IMR-90 (cell line): Measurements from ENCODE around the gene DNAH17. TPM values are rescaled to one million over a fixed set of nuclear protein-coding genes. Genes with fewer than 3 reads are reported as not detected.

ENCODE experiments used
- ATAC-seq: fragments of 200-7000 bp; cut with Tn5 transposase; 2 replicates; pipeline ENCODE4 v1.9.1; 2020; ENCODE audit warnings: low read depth, mild to moderate bottlenecking, moderate library complexity
- BruUV-seq: library from RNA; stranded (reverse); fragments of 400-500 nt; replicated peaks from 2 replicates; lab custom pipeline; 2021; lab: Mats Ljungman, UMichigan
- CTCF ChIA-PET: fragments of 300-600 bp; formaldehyde crosslinking; extraction: SDS; loops from one replicate; lab custom pipeline; 2021; ENCODE audit warnings: antibody characterized with exemption; lab: Yijun Ruan, JAX
- POLR2A ChIA-PET: fragments of 300-600 bp; sonication (Branson Sonifier 250); formaldehyde crosslinking; loops from one replicate; lab custom pipeline; 2022; ENCODE audit warnings: antibody characterized with exemption; ENCODE audit not compliant: unreplicated experiment; lab: Charles Lee
- DNase-seq: peaks from one replicate; pipeline ENCODE4 v3.0.0; 2013
- H2AFZ ChIP-seq: replicated peaks from 2 replicates; pipeline ENCODE3; 2013; ENCODE audit warnings: low read length, mild to moderate bottlenecking; ENCODE audit not compliant: poor library complexity
- H2AK5ac ChIP-seq: 2 replicates; pipeline ENCODE4 v1.6.1; 2013; ENCODE audit warnings: low read depth, low read length, inconsistent platforms
- H2AK9ac ChIP-seq: replicated peaks from 2 replicates; pipeline ENCODE3; 2013; ENCODE audit warnings: mild to moderate bottlenecking, low read depth, low read length, moderate library complexity; ENCODE audit not compliant: poor library complexity
- H2BK120ac ChIP-seq: 2 replicates; pipeline ENCODE4 v1.6.1; 2013; ENCODE audit warnings: low read depth, low read length, inconsistent platforms
- H2BK15ac ChIP-seq: 3 replicates; pipeline ENCODE4 v1.6.1; 2013; ENCODE audit warnings: low read depth, low read length, inconsistent platforms
- H2BK20ac ChIP-seq: 2 replicates; pipeline ENCODE4 v1.6.1; 2013; ENCODE audit warnings: low read depth, mild to moderate bottlenecking, inconsistent platforms, low read length, moderate library complexity
- H2BK5ac ChIP-seq: 2 replicates; pipeline ENCODE4 v1.6.1; 2013; ENCODE audit warnings: mild to moderate bottlenecking, low read depth, low read length, inconsistent platforms; ENCODE audit not compliant: poor library complexity, severe bottlenecking
- H3K14ac ChIP-seq: replicated peaks from 2 replicates; pipeline ENCODE4 v1.6.1; 2013; ENCODE audit warnings: low read depth, low read length, inconsistent platforms
- H3K18ac ChIP-seq: 2 replicates; pipeline ENCODE4 v1.6.1; 2013; ENCODE audit warnings: low read depth, low read length, control low read depth
- H3K23ac ChIP-seq: 2 replicates; pipeline ENCODE4 v1.6.1; 2013; ENCODE audit warnings: low read depth, low read length, inconsistent platforms
- H3K27ac ChIP-seq: 2 replicates; pipeline ENCODE4 v1.5.1; 2013; ENCODE audit warnings: mild to moderate bottlenecking, control low read depth, low read length; ENCODE audit not compliant: insufficient read depth
- H3K27me3 ChIP-seq: 2 replicates; pipeline ENCODE4 v1.6.1; 2013; ENCODE audit warnings: low read length; ENCODE audit not compliant: control insufficient read depth, insufficient read depth
- H3K36me3 ChIP-seq: 2 replicates; pipeline ENCODE4 v1.6.1; 2013; ENCODE audit warnings: low read length, mixed read lengths; ENCODE audit not compliant: control insufficient read depth, insufficient read depth
- H3K4ac ChIP-seq: 2 replicates; pipeline ENCODE4 v1.6.1; 2013; ENCODE audit warnings: low read depth, low read length, inconsistent platforms
- H3K4me1 ChIP-seq: 2 replicates; pipeline ENCODE4 v1.6.1; 2013; ENCODE audit warnings: low read length, mixed read lengths; ENCODE audit not compliant: control insufficient read depth, insufficient read depth
- H3K4me2 ChIP-seq: 2 replicates; pipeline ENCODE4 v1.6.1; 2013; ENCODE audit warnings: low read depth, mild to moderate bottlenecking, control low read depth, low read length, moderate library complexity
- H3K4me3 ChIP-seq: 2 replicates; pipeline ENCODE4 v1.5.1; 2013; ENCODE audit warnings: low read depth, mild to moderate bottlenecking, control low read depth, low read length, moderate library complexity; ENCODE audit not compliant: insufficient read depth
- H3K56ac ChIP-seq: 2 replicates; pipeline ENCODE4 v1.6.1; 2013; ENCODE audit warnings: low read length, inconsistent platforms; ENCODE audit not compliant: insufficient read depth; ENCODE audit errors: extremely low read depth
- H3K79me1 ChIP-seq, 2 experiments: 2 replicates each; pipeline ENCODE4 v1.6.1; 2013; ENCODE audit warnings: low read length in 2 of 2, inconsistent platforms in 1 of 2, low read depth in 1 of 2
- H3K9ac ChIP-seq: 2 replicates; pipeline ENCODE4 v1.6.1; 2013; ENCODE audit warnings: low read depth, low read length, control low read depth
- H3K9me1 ChIP-seq: 2 replicates; pipeline ENCODE4 v1.6.1; 2013; ENCODE audit warnings: low read length, inconsistent platforms; ENCODE audit not compliant: insufficient read depth
- H3K9me3 ChIP-seq: 2 replicates; pipeline ENCODE4 v1.6.1; 2013; ENCODE audit warnings: low read length; ENCODE audit not compliant: control insufficient read depth, insufficient read depth
- H4K20me1 ChIP-seq: 2 replicates; pipeline ENCODE4 v1.6.1; 2013; ENCODE audit warnings: low read length, inconsistent platforms; ENCODE audit not compliant: insufficient read depth
- H4K5ac ChIP-seq: 2 replicates; pipeline ENCODE4 v1.6.1; 2013; ENCODE audit warnings: mild to moderate bottlenecking, low read depth, low read length, control low read depth
- H4K8ac ChIP-seq, 2 experiments: 2 replicates each; pipeline ENCODE4 v1.6.1; 2013; ENCODE audit warnings: low read depth in 2 of 2, low read length in 2 of 2, control low read depth in 1 of 2, inconsistent platforms in 1 of 2
- H4K91ac ChIP-seq: 2 replicates; pipeline ENCODE4 v1.6.1; 2013; ENCODE audit warnings: low read depth, low read length, inconsistent platforms; ENCODE audit not compliant: insufficient read depth
- BHLHE40 ChIP-seq: fragments of 150-350 bp; IDR thresholded peaks from 2 replicates; pipeline ENCODE4 v1.6.1; 2016; ENCODE audit warnings: mild to moderate bottlenecking, low read depth, low read length
- CEBPB ChIP-seq: IDR thresholded peaks from 2 replicates; pipeline ENCODE4 v1.6.1; 2012; ENCODE audit warnings: low read depth, low read length, improper control_type of control experiment
- CHD1 ChIP-seq: IDR thresholded peaks from 2 replicates; pipeline ENCODE4 v1.6.1; 2012; ENCODE audit warnings: low read depth, low read length, improper control_type of control experiment
- FOS ChIP-seq: fragments of 150-350 bp; IDR thresholded peaks from 2 replicates; pipeline ENCODE4 v1.6.1; 2016; ENCODE audit warnings: low read depth, low read length
- MAFK ChIP-seq: IDR thresholded peaks from 2 replicates; pipeline ENCODE4 v1.6.1; 2012; ENCODE audit warnings: low read depth, low read length, improper control_type of control experiment
- MXI1 ChIP-seq: IDR thresholded peaks from 2 replicates; pipeline ENCODE4 v1.6.1; 2012; ENCODE audit warnings: low read depth, mild to moderate bottlenecking, low read length, moderate library complexity, borderline replicate concordance
- NFE2L2 ChIP-seq: fragments of 150-350 bp; IDR thresholded peaks from 2 replicates; pipeline ENCODE4 v1.6.1; 2016; ENCODE audit warnings: low read depth, mild to moderate bottlenecking, low read length
- POLR2A ChIP-seq: IDR thresholded peaks from 2 replicates; pipeline ENCODE4 v1.6.1; 2012; ENCODE audit warnings: mild to moderate bottlenecking, low read depth, low read length
- RAD21 ChIP-seq: IDR thresholded peaks from 2 replicates; pipeline ENCODE4 v1.6.1; 2012; ENCODE audit warnings: low read length, improper control_type of control experiment
- RCOR1 ChIP-seq: IDR thresholded peaks from 2 replicates; pipeline ENCODE4 v1.6.1; 2012; ENCODE audit warnings: mild to moderate bottlenecking, low read length, improper control_type of control experiment; ENCODE audit not compliant: insufficient replicate concordance
- RFX5 ChIP-seq: IDR thresholded peaks from 2 replicates; pipeline ENCODE4 v1.8.0; 2012; ENCODE audit warnings: low read depth, mild to moderate bottlenecking, low read length, moderate library complexity
- SMC3 ChIP-seq: fragments of 150-350 bp; IDR thresholded peaks from 2 replicates; pipeline ENCODE4 v1.6.1; 2016; ENCODE audit warnings: low read depth, mild to moderate bottlenecking, antibody characterized with exemption, low read length, moderate library complexity
- WGBS, 2 experiments: methylation state at CpG; one replicate each; pipeline versions ENCODE4 v1.1.5 to v1.1.7; 2013; ENCODE audit warnings: missing lambda C conversion rate in 2 of 2; ENCODE audit not compliant: insufficient read length in 1 of 2; ENCODE audit errors: extremely low coverage in 2 of 2; 5-methylcytosine and 5-hydroxymethylcytosine counted together
- dilution Hi-C: fragments of 300-500 bp; cut with HindIII; formaldehyde crosslinking; loops from one replicate; pipeline ENCODE4 v1.14.3; 2018; ENCODE audit warnings: low sequenced_read_pairs; ENCODE audit not compliant: unreplicated experiment
- in situ Hi-C: fragments of 300-500 bp; cut with MboI; formaldehyde crosslinking; loops from 3 replicates; pipeline ENCODE4 v1.14.3; 2019; ENCODE audit warnings: low sequenced_read_pairs, inconsistent platforms, mixed read lengths
- intact Hi-C: fragments of 100-400 bp; cut with micrococcal nuclease; formaldehyde crosslinking; loops from 2 replicates; pipeline ENCODE4 v1.10.0; 2022
- polyA plus RNA-seq, 3 experiments: library from polyadenylated mRNA; depleted of rRNA; stranded (reverse); fragments of >200 nt; gene quantifications; 2 replicates each; pipeline ENCODE4 v1.2.3, GENCODE V29; 2012; ENCODE audit warnings: low replicate concordance in 1 of 3
- total RNA-seq: library from RNA; depleted of rRNA; stranded (reverse); fragments of >200 nt; gene quantifications from 2 replicates; pipeline ENCODE4 v1.2.3, GENCODE V29; 2012
- TF ChIP-seq, protein P1 (sequence below): conservative IDR thresholded peaks from 2 replicates; pipeline ENCODE4 v1.5.1; 2012; ENCODE audit warnings: mild to moderate bottlenecking, low read depth, low read length, improper control_type of control experiment
- TF ChIP-seq, protein P2 (sequence below): fragments of 150-350 bp; IDR thresholded peaks from 2 replicates; pipeline ENCODE4 v1.6.1; 2017; ENCODE audit warnings: mild to moderate bottlenecking, antibody characterized with exemption, low read length, low read depth

DNAH17 gene
- total and polyA plus RNA-seq, 2 of the 4 experiments (the other 2 are of a cell fraction): not detected

DNA sequence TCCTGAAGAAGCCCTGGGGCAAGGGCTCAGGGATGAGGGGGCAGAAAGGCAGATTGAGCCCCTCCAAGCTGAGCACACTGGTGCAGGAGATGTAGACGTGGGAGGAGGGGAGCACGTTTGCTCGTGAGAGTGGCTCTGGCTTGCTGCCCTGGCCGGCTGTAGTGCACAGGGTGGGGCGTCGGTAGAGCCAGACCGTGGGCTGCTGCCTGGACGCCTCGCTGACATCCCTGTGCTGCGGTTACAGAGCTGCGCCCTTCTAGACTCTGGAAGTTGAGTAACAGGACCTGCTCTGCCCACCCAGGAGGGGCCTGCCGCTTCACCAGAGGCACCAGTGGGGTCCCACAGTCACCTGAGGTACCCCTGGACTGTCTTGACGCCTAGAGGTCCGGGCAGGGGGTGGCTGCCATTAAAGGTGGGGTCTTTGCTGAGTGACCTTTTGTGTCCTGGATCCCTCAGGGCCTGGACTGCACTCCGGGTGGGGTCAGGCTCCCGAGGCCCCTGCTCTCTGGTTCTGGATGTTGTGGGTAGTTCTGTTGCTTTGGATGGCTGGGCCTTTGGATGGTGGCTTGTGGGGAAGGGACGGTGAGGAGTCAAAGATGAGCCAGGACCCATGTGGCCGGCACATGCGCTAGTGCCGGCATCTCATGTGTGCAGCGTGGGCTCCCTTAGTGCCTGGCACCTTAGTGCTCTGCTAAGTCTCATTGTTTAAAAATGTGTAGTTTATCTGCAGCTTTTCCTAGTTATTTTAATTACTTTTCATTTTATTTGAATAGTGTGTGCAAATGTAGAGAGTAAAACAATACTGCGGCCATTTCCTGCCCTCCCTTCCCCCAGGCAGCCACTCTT is 157.0 kb downstream of the DNAH17 start:
- no peak overlapping the region for H2BK20ac ChIP-seq
- in situ Hi-C loops: loop anchor here (5.0 to 10.0 kb wide), 3 partner anchors 58 to 305 kb away; partner anchors contain the start of gene SOCS3
- CTCF ChIA-PET: interaction anchor here (2.2 kb wide), 1 partner anchor 59 kb away, joined by 11 read pairs; no protein-coding TSS in a partner anchor
- H3K4me3 ChIP-seq: no peak overlapping the region
- no peak overlapping the region for H3K9ac ChIP-seq
- DNase-seq (no peak), ATAC-seq (no peak)
- no peak overlapping the region for H4K5ac ChIP-seq
- peaks cover 20% of the 10 kb centered on the region for H3K4me1 ChIP-seq
- dilution Hi-C loops: no loop called here
- H3K79me1 ChIP-seq: peaks cover 17 to 78% of the 10 kb centered on the region in 2 experiments
- no peak overlapping the region for H3K4ac ChIP-seq
- no peak overlapping the region for H2BK15ac ChIP-seq
- no peak overlapping the region for H4K91ac ChIP-seq
- no peak overlapping the region for H2BK5ac ChIP-seq
- WGBS, 2 experiments: 76% methylated on average over 8 of the region's 22 CpGs; no CpG with 5 or more reads in 1 of the 2 experiments
- H4K8ac ChIP-seq: no peak overlapping the region
- 0 out of 2 replicates have a peak, but pooled peaks cover 6% of the 10 kb centered on the region for H3K9me1 ChIP-seq
- peaks cover 48% of the 10 kb centered on the region for H3K36me3 ChIP-seq
- no TSS peak for BruUV-seq
- peak overlapping the region; percentile 29 for H2AK9ac ChIP-seq
- H3K23ac ChIP-seq: no peak overlapping the region
- H2BK120ac ChIP-seq: no peak overlapping the region
- no peak overlapping the region for H2AK5ac ChIP-seq
- H3K27me3 ChIP-seq: no peaks in the 10 kb centered on the region
- H3K18ac ChIP-seq: no peak overlapping the region
- no peak overlapping the region for H3K4me2 ChIP-seq
- H3K27ac ChIP-seq: no peak overlapping the region
- H3K14ac ChIP-seq: no peak overlapping the region
- H4K20me1 ChIP-seq: peaks cover 22% of the 10 kb centered on the region; the same call in 1 of the 2 replicates
- H3K9me3 ChIP-seq: no peaks in the 10 kb centered on the region
- H2AFZ ChIP-seq: no peak overlapping the region
- intact Hi-C loops: no loop called here
- POLR2A ChIA-PET: interaction anchor here (0.5 kb wide), 1 partner anchor 66 kb away, joined by 5 read pairs; no protein-coding TSS in a partner anchor
- H3K56ac ChIP-seq: no peak overlapping the region
- TF ChIP-seq MAFK (no peak), BHLHE40 (no peak), CHD1 (no peak), NFE2L2 (no peak), RAD21 (no peak), CEBPB (no peak), POLR2A (no peak), FOS (no peak), RFX5 (no peak), RCOR1 (no peak), MXI1 (no peak), SMC3 (no peak)
- TF ChIP-seq, protein P1, sequence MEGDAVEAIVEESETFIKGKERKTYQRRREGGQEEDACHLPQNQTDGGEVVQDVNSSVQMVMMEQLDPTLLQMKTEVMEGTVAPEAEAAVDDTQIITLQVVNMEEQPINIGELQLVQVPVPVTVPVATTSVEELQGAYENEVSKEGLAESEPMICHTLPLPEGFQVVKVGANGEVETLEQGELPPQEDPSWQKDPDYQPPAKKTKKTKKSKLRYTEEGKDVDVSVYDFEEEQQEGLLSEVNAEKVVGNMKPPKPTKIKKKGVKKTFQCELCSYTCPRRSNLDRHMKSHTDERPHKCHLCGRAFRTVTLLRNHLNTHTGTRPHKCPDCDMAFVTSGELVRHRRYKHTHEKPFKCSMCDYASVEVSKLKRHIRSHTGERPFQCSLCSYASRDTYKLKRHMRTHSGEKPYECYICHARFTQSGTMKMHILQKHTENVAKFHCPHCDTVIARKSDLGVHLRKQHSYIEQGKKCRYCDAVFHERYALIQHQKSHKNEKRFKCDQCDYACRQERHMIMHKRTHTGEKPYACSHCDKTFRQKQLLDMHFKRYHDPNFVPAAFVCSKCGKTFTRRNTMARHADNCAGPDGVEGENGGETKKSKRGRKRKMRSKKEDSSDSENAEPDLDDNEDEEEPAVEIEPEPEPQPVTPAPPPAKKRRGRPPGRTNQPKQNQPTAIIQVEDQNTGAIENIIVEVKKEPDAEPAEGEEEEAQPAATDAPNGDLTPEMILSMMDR: no peak
- TF ChIP-seq, protein P2, sequence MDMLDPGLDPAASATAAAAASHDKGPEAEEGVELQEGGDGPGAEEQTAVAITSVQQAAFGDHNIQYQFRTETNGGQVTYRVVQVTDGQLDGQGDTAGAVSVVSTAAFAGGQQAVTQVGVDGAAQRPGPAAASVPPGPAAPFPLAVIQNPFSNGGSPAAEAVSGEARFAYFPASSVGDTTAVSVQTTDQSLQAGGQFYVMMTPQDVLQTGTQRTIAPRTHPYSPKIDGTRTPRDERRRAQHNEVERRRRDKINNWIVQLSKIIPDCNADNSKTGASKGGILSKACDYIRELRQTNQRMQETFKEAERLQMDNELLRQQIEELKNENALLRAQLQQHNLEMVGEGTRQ: no peak
